Body of pancreas (tissue), 4 donors: ENCODE measurements around the gene NCOA1. TPM values are rescaled to one million over a fixed set of nuclear protein-coding genes. Genes with fewer than 3 reads are reported as not detected.
"Not testable (repeated sequence)": the region's sequence is repeated elsewhere in the genome, so short reads cannot be mapped to it uniquely, and the experiment has no call there.

Experiments
- ATAC-seq: fragments of 150-250 bp; one replicate; pipeline ENCODE4 v1.9.1; 2016
- DNase-seq, 4 donors: peaks; one replicate each; pipeline ENCODE4 v3.0.0-alpha.2; 2019
- H3K27ac ChIP-seq, 4 donors: fragments of 200-600 bp; sonication (generic); 1 replicate in 3 of 4; 2 replicates in 1 of 4; pipeline versions ENCODE4 v1.5.1 to v1.6.1; 2016 to 2019; ENCODE audit warnings: mild to moderate bottlenecking in 1 of 4, mixed read lengths in 1 of 4, moderate library complexity in 1 of 4
- H3K27me3 ChIP-seq, 2 donors: fragments of 200-600 bp; sonication (generic); one replicate each; pipeline ENCODE4 v1.6.0; 2016; ENCODE audit warnings: mild to moderate bottlenecking in 1 of 2
- H3K36me3 ChIP-seq, 2 donors: fragments of 200-600 bp; sonication (generic); replicated peaks in 1 of 2; 2 replicates each; pipeline ENCODE4 v1.5.1; 2016; ENCODE audit warnings: low read depth in 2 of 2; ENCODE audit not compliant: insufficient read depth in 1 of 2
- H3K4me1 ChIP-seq: fragments of 200-600 bp; sonication (generic); one replicate; pipeline ENCODE4 v1.6.0; 2016
- H3K4me3 ChIP-seq, 2 donors: fragments of 200-600 bp; sonication (generic); 1 replicate in 1 of 2; 2 replicates in 1 of 2; pipeline ENCODE4 v1.5.1; 2016 to 2019
- H3K9me3 ChIP-seq, 3 donors: fragments of 200-600 bp; sonication (generic); 1 replicate in 2 of 3; 2 replicates in 1 of 3; pipeline ENCODE4 v1.5.1; 2016
- POLR2A ChIP-seq, 3 donors: fragments of 450-650 bp; IDR thresholded peaks; one replicate each; pipeline ENCODE4 v1.6.1; 2016; ENCODE audit warnings: antibody characterized with exemption in 3 of 3, mild to moderate bottlenecking in 2 of 3
- WGBS, 2 donors: methylation state at CpG; one replicate each; pipeline ENCODE4 v1.1.5; 2017; 5-methylcytosine and 5-hydroxymethylcytosine counted together
- intact Hi-C: fragments of 100-400 bp; cut with DNase I; formaldehyde crosslinking; loops from one replicate; pipeline ENCODE4 v1.15.1; 2023
- total RNA-seq, 2 donors: library from RNA; depleted of rRNA; stranded (reverse); fragments of >200 nt; gene quantifications; one replicate each; pipeline ENCODE4 v1.1.0, GENCODE V29; 2016
- TF ChIP-seq, protein P1 (sequence below), 7 experiments: fragments of 450-650 bp in 4 of 7; fragments of 200-600 bp in 3 of 7; sonication (generic) in 3 of 7; IDR thresholded peaks; one replicate each; pipeline ENCODE4 v1.5.1; 2016 to 2019; ENCODE audit warnings: antibody characterized with exemption in 7 of 7

NCOA1 gene
- total RNA-seq, 2 donors from 2014 or later, result 22.1 to 38.7 TPM

- H3K9me3 ChIP-seq, result no peaks in the 10 kb centered on the region
- TF ChIP-seq, protein P1, sequence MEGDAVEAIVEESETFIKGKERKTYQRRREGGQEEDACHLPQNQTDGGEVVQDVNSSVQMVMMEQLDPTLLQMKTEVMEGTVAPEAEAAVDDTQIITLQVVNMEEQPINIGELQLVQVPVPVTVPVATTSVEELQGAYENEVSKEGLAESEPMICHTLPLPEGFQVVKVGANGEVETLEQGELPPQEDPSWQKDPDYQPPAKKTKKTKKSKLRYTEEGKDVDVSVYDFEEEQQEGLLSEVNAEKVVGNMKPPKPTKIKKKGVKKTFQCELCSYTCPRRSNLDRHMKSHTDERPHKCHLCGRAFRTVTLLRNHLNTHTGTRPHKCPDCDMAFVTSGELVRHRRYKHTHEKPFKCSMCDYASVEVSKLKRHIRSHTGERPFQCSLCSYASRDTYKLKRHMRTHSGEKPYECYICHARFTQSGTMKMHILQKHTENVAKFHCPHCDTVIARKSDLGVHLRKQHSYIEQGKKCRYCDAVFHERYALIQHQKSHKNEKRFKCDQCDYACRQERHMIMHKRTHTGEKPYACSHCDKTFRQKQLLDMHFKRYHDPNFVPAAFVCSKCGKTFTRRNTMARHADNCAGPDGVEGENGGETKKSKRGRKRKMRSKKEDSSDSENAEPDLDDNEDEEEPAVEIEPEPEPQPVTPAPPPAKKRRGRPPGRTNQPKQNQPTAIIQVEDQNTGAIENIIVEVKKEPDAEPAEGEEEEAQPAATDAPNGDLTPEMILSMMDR (IDR thresholded peaks at IDR 0.05), result no peak
- no peak for TF ChIP-seq POLR2A (IDR thresholded peaks at IDR 0.05)
- no peaks in the 10 kb centered on the region for H3K27me3 ChIP-seq
- intact Hi-C loops, result no loop called here
- H3K27ac ChIP-seq, result no peak overlapping the region
- DNase-seq (no peak), ATAC-seq (no peak)
- no peak overlapping the region for H3K4me3 ChIP-seq
- 74 to 87% methylated on average over 7 of the region's 7 CpGs for WGBS, 2 donors
- H3K4me1 ChIP-seq, result no peaks in the 10 kb centered on the region
- H3K36me3 ChIP-seq, result no peaks in the 10 kb centered on the region
Observed at GRCh38 chr2:24466871-24467870, 23.9 kb upstream of the NCOA1 start.

DNA sequence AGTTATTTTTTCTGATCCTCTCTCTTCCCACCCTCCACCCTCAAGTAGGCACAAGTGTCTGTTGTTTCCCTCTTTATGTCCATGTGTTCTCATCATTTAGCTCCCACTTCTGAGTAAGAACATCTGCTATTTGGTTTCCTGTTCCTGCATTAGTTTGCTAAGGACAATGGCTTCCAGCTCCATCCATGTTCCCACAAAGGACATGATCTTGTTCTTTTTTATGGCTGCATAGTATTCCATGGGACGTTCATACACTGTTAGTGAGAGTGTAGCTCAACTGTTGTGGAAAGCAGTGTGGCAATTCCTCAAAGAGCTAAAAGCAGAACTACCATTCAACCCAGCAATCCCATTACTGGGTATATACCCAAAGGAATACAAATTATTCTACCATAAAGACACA lies 22.6 kb upstream of the NCOA1 start:
- H3K9me3 ChIP-seq, ATAC-seq, H3K27ac ChIP-seq, H3K4me3 ChIP-seq, H3K4me1 ChIP-seq, DNase-seq, H3K27me3 ChIP-seq, intact Hi-C loops, H3K36me3 ChIP-seq: not testable (repeated sequence)
- 78 to 94% methylated on average over 1 of the region's 1 CpG for WGBS, 2 donors

DNA sequence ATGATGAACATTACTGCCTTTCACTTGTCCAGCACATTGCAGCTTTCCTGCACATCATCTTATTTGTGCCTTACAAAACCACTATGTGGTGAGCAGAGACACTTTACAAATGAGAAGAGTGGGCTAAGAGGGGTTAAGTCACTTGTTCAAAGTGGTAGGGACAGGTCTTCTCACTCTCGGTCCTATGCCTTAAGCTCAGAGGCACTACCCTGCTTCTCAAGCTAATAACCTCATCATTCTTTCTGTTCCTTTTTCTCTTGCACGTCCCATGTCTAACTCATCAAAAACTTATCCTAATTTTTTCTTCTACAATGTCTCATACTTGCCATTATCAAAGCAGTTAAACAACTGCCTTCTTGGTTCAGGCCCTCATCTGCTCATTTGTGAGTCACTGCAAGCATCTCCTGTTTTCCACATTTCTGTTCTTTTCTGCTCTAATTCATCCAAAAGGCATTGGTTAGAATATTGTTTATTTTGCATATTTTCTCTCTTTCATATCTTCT lies 21.9 kb upstream of the NCOA1 start:
- intact Hi-C loops, result no loop called here
- no peak for ATAC-seq
- no peak for DNase-seq
- Histone ChIP-seq H3K4me1 (no peaks in the 10 kb centered on the region), H3K27me3 (no peaks in the 10 kb centered on the region), H3K27ac (no peak overlapping the region), H3K9me3 (no peaks in the 10 kb centered on the region), H3K4me3 (no peak overlapping the region), H3K36me3 (no peaks in the 10 kb centered on the region)
- 69 to 73% methylated on average over 2 of the region's 2 CpGs for WGBS, 2 donors
- TF ChIP-seq, protein P1 (IDR thresholded peaks at IDR 0.05), result no peak
- TF ChIP-seq POLR2A (IDR thresholded peaks at IDR 0.05), result no peak

GRCh38 chr2:24471662-24472061 lies 19.4 kb upstream of the NCOA1 start:
- TF ChIP-seq POLR2A (IDR thresholded peaks at IDR 0.05), result no peak
- TF ChIP-seq, protein P1 (IDR thresholded peaks at IDR 0.05), result no peak
- ATAC-seq (no peak), DNase-seq (no peak)
- Histone ChIP-seq H3K27ac (no peak overlapping the region), H3K36me3 (no peaks in the 10 kb centered on the region), H3K4me3 (no peak overlapping the region), H3K4me1 (no peaks in the 10 kb centered on the region), H3K27me3 (no peaks in the 10 kb centered on the region), H3K9me3 (no peaks in the 10 kb centered on the region)
- intact Hi-C loops, result no loop called here
- 68 to 75% methylated on average over 5 of the region's 5 CpGs for WGBS, 2 donors

DNA sequence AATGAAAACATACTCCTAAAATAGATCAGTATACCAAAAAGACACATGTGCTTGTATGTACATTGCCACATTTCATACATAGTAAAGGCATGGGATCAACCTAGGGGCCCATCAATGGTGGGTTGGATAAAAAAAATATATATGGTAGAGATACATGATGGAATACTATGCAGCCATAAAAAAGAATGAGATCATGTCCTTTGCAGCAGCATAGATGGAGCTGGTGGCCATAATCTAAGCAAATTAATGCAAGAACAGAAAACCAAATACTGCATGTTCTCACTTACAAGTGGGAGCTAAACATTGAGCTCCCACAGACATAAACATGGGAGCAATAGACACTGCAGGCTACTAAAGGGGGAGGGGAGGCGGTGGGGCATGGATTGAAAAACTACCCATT lies 18.6 kb upstream of the NCOA1 start:
- DNase-seq, result no peak
- H3K27ac ChIP-seq, result no peak overlapping the region
- intact Hi-C loops, result no loop called here
- no peaks in the 10 kb centered on the region for H3K36me3 ChIP-seq
- 86 to 96% methylated on average over 1 of the region's 1 CpG for WGBS, 2 donors
- H3K4me1 ChIP-seq, result no peaks in the 10 kb centered on the region
- TF ChIP-seq, protein P1 (IDR thresholded peaks at IDR 0.05), result no peak
- TF ChIP-seq POLR2A (IDR thresholded peaks at IDR 0.05), result no peak
- H3K27me3 ChIP-seq, result no peaks in the 10 kb centered on the region
- no peak overlapping the region for H3K4me3 ChIP-seq
- no peaks in the 10 kb centered on the region for H3K9me3 ChIP-seq
- ATAC-seq, result no peak
